ENCODE measurements around the gene NOX3. TPM values are rescaled to one million over a fixed set of nuclear protein-coding genes. Genes with fewer than 3 reads are reported as not detected.

NOX3 gene
- total and polyA plus RNA-seq, 10 of the 15 experiments (the other 5 are each of a cell fraction or from before 2014, with no cell fraction given) = not detected

DNA sequence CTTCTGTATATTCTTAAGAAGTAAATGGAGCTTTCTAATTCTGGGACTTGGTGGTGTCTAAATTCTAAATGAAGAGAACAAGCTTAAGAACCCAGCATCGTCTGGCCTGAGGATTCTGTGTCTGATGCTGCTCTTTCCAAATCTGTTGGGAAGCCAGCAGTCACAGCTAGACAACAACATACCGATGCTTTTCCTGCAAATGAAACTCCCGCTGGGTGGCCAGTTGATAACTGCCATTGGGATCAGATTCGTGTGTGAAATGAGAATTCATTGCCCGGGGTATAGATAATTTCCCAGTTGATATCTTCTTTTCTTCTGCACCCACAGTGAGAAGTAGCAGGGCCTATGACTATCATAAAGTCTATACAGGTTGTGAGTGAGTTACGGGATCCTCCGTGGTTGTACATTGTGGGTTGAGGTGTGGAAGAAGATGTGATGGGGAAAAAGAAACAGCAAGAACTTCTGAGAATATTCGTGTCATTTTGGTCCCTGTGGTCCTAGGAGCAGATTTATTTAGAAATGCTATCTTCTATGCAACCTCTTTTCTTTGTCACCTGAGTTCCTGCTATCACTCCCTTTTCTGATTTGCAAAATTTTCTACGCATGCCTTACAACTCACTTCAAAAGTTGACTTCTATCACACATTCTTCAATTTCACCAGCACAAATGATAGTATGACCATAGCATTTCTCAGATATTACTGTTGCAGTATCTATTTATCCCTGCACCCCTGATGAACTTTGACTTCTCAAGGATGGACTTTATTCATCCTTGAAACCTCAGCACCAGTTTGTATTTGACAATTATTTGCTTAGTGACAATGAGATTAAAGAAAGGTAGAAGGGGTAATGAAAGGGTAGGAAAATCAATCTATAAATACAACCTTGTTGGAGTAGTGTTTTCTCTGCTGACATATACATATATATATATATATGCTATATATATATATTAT, 10.4 kb downstream of the NOX3 start:
- H3K4me1 ChIP-seq (ENCODE audit: control insufficient read depth, insufficient read depth, low read length) = no peaks in the 10 kb centered on the region
- H4K20me1 ChIP-seq (ENCODE audit: control insufficient read depth, insufficient read depth) = no peaks in the 10 kb centered on the region
- no peak overlapping the region for H2AFZ ChIP-seq (ENCODE audit: control insufficient read depth, low read depth, low read length)
- RAD21 ChIA-PET (ENCODE audit: unreplicated experiment) = no interaction called here
- H3K27ac ChIP-seq (ENCODE audit: control insufficient read depth, insufficient read depth) = no peak overlapping the region
- DNase-seq (ENCODE audit: low read depth, low spot score) (no peak), ATAC-seq (no peak), FAIRE-seq (no peak)
- H3K4me3 ChIP-seq = no peak overlapping the region
- 53% methylated on average over 9 of the region's 9 CpGs for WGBS (ENCODE audit: insufficient coverage, insufficient replicate concordance, low lambda C conversion rate, missing lambda C conversion rate)
- intact Hi-C loops (cut with micrococcal nuclease; ENCODE audit: unreplicated experiment) (no loop called here), in situ Hi-C loops (cut with MboI) (no loop called here)
- no peaks in the 10 kb centered on the region for H3K36me3 ChIP-seq (ENCODE audit: control insufficient read depth in 2 of 2, insufficient read depth in 2 of 2, low read length in 1 of 2)
- H3K9me3 ChIP-seq (replicated peaks; ENCODE audit: control insufficient read depth, insufficient read depth, low read length) = no peaks in the 10 kb centered on the region
- no peaks in the 10 kb centered on the region for H3K27me3 ChIP-seq (replicated peaks in 1 of 2; ENCODE audit: control insufficient read depth in 2 of 2, insufficient read depth in 2 of 2, low read length in 1 of 2)
- POLR2A ChIA-PET = no interaction called here
- SMC1A ChIA-PET (ENCODE audit: uncharacterized antibody, unreplicated experiment) = no interaction called here
- H3K9ac ChIP-seq (ENCODE audit: control insufficient read depth, insufficient read depth, low read length) = no peak overlapping the region
- no TSS peak for BruUV-seq (replicated peaks)
- H3K79me2 ChIP-seq (ENCODE audit: control insufficient read depth, insufficient read depth, low read length) = no peaks in the 10 kb centered on the region
- CTCF ChIA-PET = no interaction called here
- no peak overlapping the region for H3K4me2 ChIP-seq (ENCODE audit: control insufficient read depth, insufficient read depth)
- TF ChIP-seq GATAD2B (conservative IDR thresholded peaks at IDR 0.05; ENCODE audit: low read depth) = no peak
- TF ChIP-seq, protein P1, sequence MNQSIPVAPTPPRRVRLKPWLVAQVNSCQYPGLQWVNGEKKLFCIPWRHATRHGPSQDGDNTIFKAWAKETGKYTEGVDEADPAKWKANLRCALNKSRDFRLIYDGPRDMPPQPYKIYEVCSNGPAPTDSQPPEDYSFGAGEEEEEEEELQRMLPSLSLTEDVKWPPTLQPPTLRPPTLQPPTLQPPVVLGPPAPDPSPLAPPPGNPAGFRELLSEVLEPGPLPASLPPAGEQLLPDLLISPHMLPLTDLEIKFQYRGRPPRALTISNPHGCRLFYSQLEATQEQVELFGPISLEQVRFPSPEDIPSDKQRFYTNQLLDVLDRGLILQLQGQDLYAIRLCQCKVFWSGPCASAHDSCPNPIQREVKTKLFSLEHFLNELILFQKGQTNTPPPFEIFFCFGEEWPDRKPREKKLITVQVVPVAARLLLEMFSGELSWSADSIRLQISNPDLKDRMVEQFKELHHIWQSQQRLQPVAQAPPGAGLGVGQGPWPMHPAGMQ (IDR thresholded peaks at IDR 0.05; ENCODE audit: borderline replicate concordance) = no peak
- no peak for TF ChIP-seq SPI1 (IDR thresholded peaks at IDR 0.05; ENCODE audit: borderline replicate concordance, insufficient read depth, low read depth, low read length)
- no peak for TF ChIP-seq DPF2 (IDR thresholded peaks at IDR 0.05)
- no peak for TF ChIP-seq BCL11A (IDR thresholded peaks at IDR 0.05; ENCODE audit: low read depth, low read length)
- no peak for TF ChIP-seq JUND (IDR thresholded peaks at IDR 0.05; ENCODE audit: low read depth, low read length)
- no peak for TF ChIP-seq NBN (IDR thresholded peaks at IDR 0.05)
- no peak for TF ChIP-seq YBX1 (IDR thresholded peaks at IDR 0.05)
- TF ChIP-seq NR2C2 (IDR thresholded peaks at IDR 0.05; ENCODE audit: borderline replicate concordance, control insufficient read depth, insufficient read length, low read depth) = no peak
- TF ChIP-seq, protein P2, sequence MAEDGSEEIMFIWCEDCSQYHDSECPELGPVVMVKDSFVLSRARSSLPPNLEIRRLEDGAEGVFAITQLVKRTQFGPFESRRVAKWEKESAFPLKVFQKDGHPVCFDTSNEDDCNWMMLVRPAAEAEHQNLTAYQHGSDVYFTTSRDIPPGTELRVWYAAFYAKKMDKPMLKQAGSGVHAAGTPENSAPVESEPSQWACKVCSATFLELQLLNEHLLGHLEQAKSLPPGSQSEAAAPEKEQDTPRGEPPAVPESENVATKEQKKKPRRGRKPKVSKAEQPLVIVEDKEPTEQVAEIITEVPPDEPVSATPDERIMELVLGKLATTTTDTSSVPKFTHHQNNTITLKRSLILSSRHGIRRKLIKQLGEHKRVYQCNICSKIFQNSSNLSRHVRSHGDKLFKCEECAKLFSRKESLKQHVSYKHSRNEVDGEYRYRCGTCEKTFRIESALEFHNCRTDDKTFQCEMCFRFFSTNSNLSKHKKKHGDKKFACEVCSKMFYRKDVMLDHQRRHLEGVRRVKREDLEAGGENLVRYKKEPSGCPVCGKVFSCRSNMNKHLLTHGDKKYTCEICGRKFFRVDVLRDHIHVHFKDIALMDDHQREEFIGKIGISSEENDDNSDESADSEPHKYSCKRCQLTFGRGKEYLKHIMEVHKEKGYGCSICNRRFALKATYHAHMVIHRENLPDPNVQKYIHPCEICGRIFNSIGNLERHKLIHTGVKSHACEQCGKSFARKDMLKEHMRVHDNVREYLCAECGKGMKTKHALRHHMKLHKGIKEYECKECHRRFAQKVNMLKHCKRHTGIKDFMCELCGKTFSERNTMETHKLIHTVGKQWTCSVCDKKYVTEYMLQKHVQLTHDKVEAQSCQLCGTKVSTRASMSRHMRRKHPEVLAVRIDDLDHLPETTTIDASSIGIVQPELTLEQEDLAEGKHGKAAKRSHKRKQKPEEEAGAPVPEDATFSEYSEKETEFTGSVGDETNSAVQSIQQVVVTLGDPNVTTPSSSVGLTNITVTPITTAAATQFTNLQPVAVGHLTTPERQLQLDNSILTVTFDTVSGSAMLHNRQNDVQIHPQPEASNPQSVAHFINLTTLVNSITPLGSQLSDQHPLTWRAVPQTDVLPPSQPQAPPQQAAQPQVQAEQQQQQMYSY (CRISPR knock-in tag; IDR thresholded peaks at IDR 0.05) = no peak
- no peak for TF ChIP-seq SMC3 (IDR thresholded peaks at IDR 0.05; ENCODE audit: borderline replicate concordance, low read length)
- TF ChIP-seq MTA3 (IDR thresholded peaks at IDR 0.05; ENCODE audit: borderline replicate concordance, low read length) = no peak
- no peak for TF ChIP-seq NFXL1 (IDR thresholded peaks at IDR 0.05; ENCODE audit: borderline replicate concordance)
- no peak for TF ChIP-seq SUZ12 (IDR thresholded peaks at IDR 0.05; ENCODE audit: unreplicated experiment)
- TF ChIP-seq, protein P3, sequence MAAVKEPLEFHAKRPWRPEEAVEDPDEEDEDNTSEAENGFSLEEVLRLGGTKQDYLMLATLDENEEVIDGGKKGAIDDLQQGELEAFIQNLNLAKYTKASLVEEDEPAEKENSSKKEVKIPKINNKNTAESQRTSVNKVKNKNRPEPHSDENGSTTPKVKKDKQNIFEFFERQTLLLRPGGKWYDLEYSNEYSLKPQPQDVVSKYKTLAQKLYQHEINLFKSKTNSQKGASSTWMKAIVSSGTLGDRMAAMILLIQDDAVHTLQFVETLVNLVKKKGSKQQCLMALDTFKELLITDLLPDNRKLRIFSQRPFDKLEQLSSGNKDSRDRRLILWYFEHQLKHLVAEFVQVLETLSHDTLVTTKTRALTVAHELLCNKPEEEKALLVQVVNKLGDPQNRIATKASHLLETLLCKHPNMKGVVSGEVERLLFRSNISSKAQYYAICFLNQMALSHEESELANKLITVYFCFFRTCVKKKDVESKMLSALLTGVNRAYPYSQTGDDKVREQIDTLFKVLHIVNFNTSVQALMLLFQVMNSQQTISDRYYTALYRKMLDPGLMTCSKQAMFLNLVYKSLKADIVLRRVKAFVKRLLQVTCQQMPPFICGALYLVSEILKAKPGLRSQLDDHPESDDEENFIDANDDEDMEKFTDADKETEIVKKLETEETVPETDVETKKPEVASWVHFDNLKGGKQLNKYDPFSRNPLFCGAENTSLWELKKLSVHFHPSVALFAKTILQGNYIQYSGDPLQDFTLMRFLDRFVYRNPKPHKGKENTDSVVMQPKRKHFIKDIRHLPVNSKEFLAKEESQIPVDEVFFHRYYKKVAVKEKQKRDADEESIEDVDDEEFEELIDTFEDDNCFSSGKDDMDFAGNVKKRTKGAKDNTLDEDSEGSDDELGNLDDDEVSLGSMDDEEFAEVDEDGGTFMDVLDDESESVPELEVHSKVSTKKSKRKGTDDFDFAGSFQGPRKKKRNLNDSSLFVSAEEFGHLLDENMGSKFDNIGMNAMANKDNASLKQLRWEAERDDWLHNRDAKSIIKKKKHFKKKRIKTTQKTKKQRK (IDR thresholded peaks at IDR 0.05; ENCODE audit: low read depth, low read length) = no peak
